Endometrium (tissue), 2 donors: ENCODE results near the gene SLC43A2.

ENCODE experiments used
- FAIRE-seq: peaks from 2 replicates; lab custom pipeline; 2012; peaks lifted over from hg19 to GRCh38; lab: Jason Lieb, UNC
- donor health status: control.
- donor health status: control.

SLC43A2 gene

GRCh38 chr17:1623057-1623630, 5.5 kb downstream of the SLC43A2 start:
- no peak for FAIRE-seq

GRCh38 chr17:1621273-1621954, 7.2 kb downstream of the SLC43A2 start:
- FAIRE-seq, result no peak

GRCh38 chr17:1620486-1620885, 8.1 kb downstream of the SLC43A2 start:
- no peak for FAIRE-seq

- FAIRE-seq, result no peak
Measured at GRCh38 chr17:1617620-1618174, 10.9 kb downstream of the SLC43A2 start.

GRCh38 chr17:1616101-1616500, 12.5 kb downstream of the SLC43A2 start:
- FAIRE-seq, result no peak

GRCh38 chr17:1612400-1612799, 16.2 kb downstream of the SLC43A2 start:
- FAIRE-seq, result no peak

- FAIRE-seq, result no peak
Measured at GRCh38 chr17:1611715-1612114, 16.9 kb downstream of the SLC43A2 start.

- no peak for FAIRE-seq
Measured at GRCh38 chr17:1608676-1609075, 20.0 kb downstream of the SLC43A2 start.

GRCh38 chr17:1607971-1608320, 20.7 kb downstream of the SLC43A2 start:
- no peak for FAIRE-seq

GRCh38 chr17:1606352-1606985, 22.2 kb downstream of the SLC43A2 start:
- no peak for FAIRE-seq

GRCh38 chr17:1605681-1606351, 22.8 kb downstream of the SLC43A2 start:
- no peak for FAIRE-seq

GRCh38 chr17:1604831-1605528, 23.7 kb downstream of the SLC43A2 start:
- no peak for FAIRE-seq

- no peak for FAIRE-seq
Measured at GRCh38 chr17:1601571-1601970, 27.1 kb downstream of the SLC43A2 start.

GRCh38 chr17:1598399-1599095, 30.1 kb downstream of the SLC43A2 start:
- FAIRE-seq, result no peak

GRCh38 chr17:1597861-1598342, 30.7 kb downstream of the SLC43A2 start:
- no peak for FAIRE-seq

- no peak for FAIRE-seq
Measured at GRCh38 chr17:1593630-1593931, 35.1 kb downstream of the SLC43A2 start.

- FAIRE-seq, result no peak
Measured at GRCh38 chr17:1592751-1593629, 35.6 kb downstream of the SLC43A2 start.

- FAIRE-seq, result no peak
Measured at GRCh38 chr17:1591474-1592090, 37.1 kb downstream of the SLC43A2 start.

- no peak for FAIRE-seq
Measured at GRCh38 chr17:1590747-1591473, 37.7 kb downstream of the SLC43A2 start.
